HG03103 (cell line): ENCODE measurements around the gene SCUBE1.
"Not testable (repeated sequence)": the region's sequence is repeated elsewhere in the genome, so short reads cannot be mapped to it uniquely, and the experiment has no call there.

ENCODE experiments used
- ATAC-seq: cut with Tn5 transposase; IDR thresholded peaks from one replicate; pipeline ENCODE4 v1.9.1; 2021; ENCODE audit warnings: low read depth; ENCODE audit not compliant: unreplicated experiment

SCUBE1 gene

GRCh38 chr22:43360576-43360975 lies 17.4 kb upstream of the SCUBE1 start:
- ATAC-seq, result no peak

GRCh38 chr22:43356881-43357280 lies 13.7 kb upstream of the SCUBE1 start:
- ATAC-seq, result no peak

DNA sequence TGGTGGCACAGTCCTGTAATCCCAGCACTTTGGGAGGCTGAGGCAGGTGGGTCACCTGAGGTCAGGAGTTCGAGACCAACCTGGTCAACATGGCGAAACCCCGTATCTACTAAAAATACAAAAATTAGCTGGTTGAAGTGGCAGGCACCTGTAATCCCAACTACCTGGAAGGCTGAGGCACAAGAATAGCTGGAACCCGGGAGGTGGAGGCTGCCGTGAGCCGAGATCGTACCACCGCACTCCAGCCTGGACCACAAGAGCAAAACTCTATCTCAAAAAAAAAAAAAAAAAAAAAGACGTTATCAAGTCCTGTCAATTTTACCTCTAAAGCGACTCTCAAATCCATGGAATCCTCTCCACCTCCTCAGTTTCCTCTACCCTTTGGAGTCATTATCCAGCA lies 12.5 kb upstream of the SCUBE1 start:
- not testable (repeated sequence) for ATAC-seq

- ATAC-seq, result no peak
These were observed 8.8 kb upstream of the SCUBE1 start for GRCh38 chr22:43351966-43352345.

DNA sequence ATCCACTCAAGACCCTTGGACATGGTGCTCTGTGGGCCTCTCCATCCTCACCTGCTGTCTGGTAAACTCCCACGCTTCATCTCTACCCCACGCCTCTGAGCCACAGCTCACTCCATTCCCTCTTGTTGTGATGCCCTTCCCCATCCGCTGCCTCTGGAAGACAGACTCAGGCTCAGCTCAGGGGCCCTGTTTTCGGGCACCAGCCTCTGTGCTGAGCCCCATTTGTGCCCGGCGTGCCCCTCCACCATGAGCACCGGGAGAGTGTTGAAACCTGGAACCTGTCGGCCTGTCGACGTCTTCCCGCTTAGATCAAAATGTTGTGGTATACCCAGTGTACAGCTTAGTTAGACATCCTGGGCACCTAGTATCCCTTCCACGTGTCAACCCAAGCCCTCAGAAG lies 6.5 kb upstream of the SCUBE1 start:
- no peak for ATAC-seq

DNA sequence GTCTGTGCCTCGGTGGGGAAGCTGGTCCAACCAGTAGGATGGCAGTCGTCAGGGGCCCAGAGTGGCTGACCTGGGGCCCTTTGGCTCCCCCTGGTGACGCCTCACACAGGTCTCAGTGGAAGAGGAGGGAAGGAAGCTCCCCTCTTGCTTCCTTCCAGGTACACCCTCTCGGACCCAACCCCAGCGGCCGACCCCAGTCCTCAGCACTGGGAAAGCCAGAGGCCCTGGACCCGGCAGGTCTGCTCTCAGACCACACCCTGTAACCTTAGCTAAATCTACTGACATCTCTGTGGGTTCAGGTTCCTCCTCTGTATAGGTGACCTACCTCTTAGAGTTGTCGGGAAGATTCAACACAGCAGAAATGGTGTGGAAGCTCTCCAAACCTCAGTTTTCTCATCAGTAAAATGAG lies 3.4 kb upstream of the SCUBE1 start:
- no peak for ATAC-seq

GRCh38 chr22:43345761-43346301 lies 2.7 kb upstream of the SCUBE1 start:
- no peak for ATAC-seq

DNA sequence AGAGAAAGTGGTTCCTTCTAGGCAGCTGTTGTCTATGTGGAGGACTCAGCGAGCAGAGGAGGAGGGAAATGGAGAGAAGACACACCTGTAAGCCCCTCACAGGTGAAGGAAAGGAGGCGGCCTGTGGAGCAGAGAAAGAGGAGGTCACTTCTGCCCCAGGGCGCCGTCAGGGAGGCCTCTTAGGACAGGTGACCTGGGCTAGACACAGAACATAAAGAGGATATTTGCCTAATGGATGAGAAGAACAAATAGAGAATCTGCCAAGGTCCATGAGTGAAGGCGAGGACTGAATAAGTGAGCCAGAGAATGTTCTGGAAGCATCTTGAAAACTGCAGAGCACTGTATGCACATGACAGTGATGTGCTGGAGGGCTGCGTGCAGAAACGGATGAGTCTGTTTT lies 2.2 kb upstream of the SCUBE1 start:
- ATAC-seq, result no peak

DNA sequence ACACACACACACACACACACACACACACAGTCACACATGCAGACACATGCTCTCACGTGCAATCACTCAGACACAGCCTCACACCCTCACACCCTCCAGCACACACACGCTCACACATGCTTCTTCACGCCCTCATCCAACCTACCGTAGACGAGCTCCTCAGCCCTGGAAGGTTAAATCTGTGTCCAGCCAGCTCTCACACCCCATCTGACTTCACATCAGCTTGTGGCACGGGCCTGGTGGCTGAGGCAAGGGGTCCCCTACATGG lies 1.3 kb upstream of the SCUBE1 start:
- ATAC-seq, result no peak

GRCh38 chr22:43343670-43344519 lies 723 bp upstream of the SCUBE1 start:
- no peak for ATAC-seq

DNA sequence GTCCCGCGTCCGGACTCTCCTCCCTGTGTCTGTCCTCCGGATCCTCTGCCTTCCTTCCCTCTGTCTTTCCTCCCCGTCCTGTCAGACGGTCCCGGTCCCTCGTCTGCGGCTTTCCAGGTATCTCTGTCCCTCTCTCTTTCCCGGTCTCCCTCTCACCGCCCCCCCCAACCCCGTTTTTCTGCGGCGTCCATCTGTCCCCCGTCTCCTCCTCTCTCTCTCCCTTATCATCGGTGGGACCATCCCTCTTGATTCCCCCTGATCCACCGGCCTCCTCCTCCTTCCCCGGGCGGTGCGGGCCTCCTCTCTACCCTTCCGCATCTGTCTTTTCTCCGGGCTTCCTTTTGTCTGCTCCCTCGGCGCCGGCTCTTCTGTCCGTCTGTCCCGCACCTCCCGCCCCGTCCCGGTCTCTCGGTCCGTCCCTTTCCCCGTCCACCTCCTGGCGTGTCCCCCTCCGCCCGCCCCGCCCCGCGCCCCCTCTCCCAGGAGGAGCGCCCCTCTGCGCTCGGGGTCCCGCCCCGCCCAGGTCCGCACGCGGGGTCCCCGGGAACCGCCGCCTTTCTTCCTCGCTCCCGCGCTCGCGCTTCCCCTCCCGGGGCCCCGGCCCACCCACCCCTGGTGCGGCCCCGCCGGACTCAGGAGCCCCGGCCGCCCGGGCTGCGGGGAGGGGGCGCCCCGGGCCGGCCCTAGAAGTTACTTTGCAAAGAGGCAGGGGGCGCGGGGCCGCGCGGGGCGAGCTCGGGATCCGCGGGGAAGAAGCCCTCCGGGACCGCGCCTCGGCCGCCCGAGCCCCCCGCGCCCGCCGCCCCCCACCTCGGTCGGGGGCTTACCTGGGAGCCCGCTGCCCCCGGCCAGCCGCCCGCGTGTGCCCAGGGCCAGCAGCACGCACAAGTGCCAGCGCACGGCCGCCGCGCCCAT lies 568 bp downstream of the SCUBE1 start:
- no peak for ATAC-seq

GRCh38 chr22:43341565-43341964 lies 1.6 kb downstream of the SCUBE1 start:
- no peak for ATAC-seq

DNA sequence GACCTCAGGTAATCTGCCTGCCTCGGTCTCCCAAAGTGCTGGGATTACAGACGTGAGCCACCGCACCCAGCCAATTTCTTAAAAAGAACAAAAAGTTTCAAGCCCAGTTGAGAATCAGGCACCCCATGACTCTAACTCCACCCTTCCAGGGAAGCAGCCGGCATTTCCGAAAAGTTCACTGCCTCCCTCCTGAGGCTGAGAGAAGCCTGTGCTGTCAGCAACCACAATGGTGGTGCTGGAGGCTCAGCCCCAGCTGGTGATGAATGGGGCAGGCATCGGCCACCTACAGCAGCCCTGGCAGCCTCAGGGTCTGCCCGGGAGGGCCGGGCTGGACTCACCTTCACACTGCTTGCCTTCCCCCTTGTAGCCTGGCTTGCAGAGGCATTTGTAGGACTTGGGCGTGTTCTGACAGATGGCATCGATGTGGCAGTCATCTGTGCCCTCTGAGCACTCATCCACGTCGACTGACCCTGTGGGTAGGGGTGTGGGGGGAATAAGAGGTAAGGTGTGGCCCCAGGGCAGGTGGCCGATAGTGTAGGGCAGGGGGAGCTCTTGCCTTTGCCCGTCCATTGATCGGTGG lies 4.3 kb downstream of the SCUBE1 start:
- ATAC-seq, result no peak

DNA sequence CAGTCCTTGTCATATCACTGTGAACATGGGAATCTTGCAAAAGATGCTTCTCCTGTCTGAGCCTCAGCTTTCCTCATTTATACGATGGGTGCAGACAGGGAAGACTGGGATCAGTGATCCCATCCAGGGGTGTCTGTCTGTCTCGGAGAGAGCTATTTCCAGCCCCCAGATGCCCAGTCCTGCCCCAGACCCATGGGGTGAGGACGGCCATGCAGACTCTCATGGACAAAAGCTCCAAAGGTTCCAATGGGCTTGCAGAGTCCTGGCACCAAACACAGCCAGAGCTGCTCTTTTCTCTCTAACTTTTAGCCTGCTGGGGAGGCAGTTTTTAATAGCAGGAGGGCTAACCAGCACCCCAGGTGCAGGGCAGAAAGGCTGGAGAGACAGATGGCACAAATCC lies 5.2 kb downstream of the SCUBE1 start:
- no peak for ATAC-seq

DNA sequence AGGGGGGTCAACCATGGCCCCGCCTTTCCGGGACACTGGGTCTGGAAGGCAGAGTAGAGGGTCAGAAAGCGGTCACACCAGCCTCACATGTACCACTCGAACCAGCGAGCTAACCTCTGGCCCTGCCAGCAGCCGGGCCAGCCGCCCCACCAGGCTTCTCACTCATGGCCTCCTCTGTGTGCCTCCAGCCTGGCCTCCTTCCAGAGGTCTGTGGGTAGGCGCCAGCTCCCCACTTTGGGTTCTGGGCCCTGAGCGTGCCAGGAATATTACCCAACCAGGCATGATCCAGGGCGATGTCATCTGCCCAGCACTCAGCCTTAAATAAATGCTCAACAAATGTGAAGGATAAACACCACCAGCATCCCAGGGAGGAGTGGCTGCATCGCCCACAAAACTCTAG lies 5.8 kb downstream of the SCUBE1 start:
- ATAC-seq, result no peak

DNA sequence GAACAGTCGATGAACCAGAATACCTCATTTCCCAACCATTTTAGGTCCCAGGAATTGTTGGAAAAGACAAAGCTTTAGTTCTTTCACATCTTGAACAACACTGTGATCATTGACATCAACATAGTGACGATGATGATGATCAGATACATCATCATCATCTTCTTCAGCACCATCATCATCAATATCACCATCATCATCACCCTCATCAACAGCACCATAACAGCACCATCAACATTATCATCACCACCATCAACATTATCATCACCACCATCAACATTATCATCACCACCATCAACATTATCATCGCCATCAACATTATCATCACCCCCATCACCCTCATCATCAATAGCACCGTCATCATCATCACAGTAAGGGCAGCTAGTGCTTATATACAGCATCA lies 8.8 kb downstream of the SCUBE1 start:
- ATAC-seq, result no peak

DNA sequence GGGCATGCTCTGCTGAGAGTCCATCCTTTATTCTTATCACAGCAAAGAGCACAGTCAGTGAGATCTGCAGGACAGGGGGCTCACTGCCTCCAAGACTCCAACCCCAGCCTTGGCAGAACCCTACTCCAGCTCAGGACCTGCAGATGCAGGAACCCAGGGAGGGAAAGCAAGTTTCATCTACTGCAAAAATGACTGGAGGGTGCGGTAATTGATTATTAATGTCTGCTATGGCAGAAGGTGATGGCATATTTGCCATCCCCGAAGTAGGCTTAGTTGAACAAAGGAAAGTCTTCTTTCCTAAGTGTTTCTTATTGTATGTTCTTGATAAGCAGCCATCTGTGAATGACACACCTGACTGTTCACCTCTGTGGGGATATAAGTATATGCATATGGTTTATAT lies 9.2 kb downstream of the SCUBE1 start:
- ATAC-seq, result no peak

DNA sequence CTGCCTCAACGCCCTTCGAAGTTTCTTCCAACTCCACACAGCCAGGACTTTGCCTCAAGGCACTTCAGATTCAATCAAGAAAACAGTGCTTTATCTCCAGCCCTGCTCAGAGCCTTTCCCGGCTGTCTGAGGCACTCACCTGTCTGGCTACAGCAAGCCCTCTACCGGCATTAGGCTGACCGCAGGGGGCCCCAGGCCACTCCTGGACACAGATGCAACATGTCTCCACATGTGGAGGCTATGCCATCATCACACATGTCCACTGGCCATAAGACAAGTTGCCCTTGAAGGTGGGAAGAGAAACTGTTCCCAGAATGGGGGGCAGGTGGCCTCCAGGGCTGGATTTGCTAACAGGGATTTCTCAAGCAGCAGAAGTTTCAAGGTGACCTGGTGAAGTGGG lies 10.0 kb downstream of the SCUBE1 start:
- ATAC-seq, result no peak

DNA sequence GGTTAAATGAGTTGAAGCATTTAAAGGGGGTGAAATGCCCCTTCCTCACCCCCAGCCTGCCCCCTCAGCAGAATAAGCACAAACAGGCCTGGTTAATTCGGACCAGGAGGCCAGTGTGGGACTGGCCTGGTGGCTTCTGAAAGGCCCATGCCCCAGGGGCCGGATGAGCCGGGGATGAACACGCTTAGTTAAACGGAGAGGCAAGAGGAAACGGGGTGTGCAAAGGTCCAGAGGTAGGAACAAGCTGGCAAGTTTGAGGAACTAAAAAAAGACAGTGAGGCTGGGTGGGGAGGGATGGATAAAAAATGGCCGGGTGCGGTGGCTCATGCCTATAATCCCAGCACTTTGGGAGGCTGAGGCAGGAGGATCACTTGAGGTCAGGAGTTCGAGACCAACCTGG lies 11.5 kb downstream of the SCUBE1 start:
- ATAC-seq, result no peak

DNA sequence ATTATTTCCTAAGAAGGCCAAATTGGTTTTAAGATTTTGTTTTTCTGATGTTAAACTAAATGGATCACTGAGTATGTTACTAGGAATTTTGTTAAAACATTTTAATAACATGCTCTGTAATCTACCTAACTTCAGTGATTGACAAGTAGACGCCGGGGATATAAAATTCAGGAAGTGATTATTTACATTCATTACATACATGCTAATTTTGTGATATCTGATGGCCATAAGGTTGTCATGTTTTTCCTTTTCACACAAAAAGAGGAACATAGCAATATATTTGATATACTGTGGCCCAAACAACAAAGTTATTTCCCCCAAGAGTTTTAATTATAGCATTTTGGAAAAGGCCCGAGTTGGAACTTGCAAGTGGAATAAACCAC lies 12.1 kb downstream of the SCUBE1 start:
- ATAC-seq, result no peak
